ENCODE results near the gene TBC1D9.

TBC1D9 gene

GRCh38 chr4:140735317-140735716 is 20.9 kb downstream of the TBC1D9 start:
- no peak for TF ChIP-seq CTCF (IDR thresholded peaks at IDR 0.05)
- TF ChIP-seq ZFX (IDR thresholded peaks at IDR 0.05; ENCODE audit: borderline replicate concordance), result no peak
- H3K27ac ChIP-seq, result no peak overlapping the region

- TF ChIP-seq CTCF (IDR thresholded peaks at IDR 0.05) (no peak), ZFX (IDR thresholded peaks at IDR 0.05; ENCODE audit: borderline replicate concordance) (no peak)
- no peak overlapping the region for H3K27ac ChIP-seq
Measured at GRCh38 chr4:140732780-140733179, 23.4 kb downstream of the TBC1D9 start.

GRCh38 chr4:140729344-140730049 is 26.7 kb downstream of the TBC1D9 start:
- H3K27ac ChIP-seq, result no peak overlapping the region

GRCh38 chr4:140726776-140727500 is 29.2 kb downstream of the TBC1D9 start:
- peak overlapping the region; percentile 50 for H3K27ac ChIP-seq
- TF ChIP-seq CTCF (IDR thresholded peaks at IDR 0.05), result no peak
- no peak for TF ChIP-seq ZFX (IDR thresholded peaks at IDR 0.05; ENCODE audit: borderline replicate concordance)

More at GRCh38 chr4:140729344-140730049, 26.7 kb downstream of the TBC1D9 start:
- TF ChIP-seq ZFX (IDR thresholded peaks at IDR 0.05; ENCODE audit: borderline replicate concordance) (no peak), CTCF (IDR thresholded peaks at IDR 0.05) (no peak)

- TF ChIP-seq CTCF (IDR thresholded peaks at IDR 0.05), result no peak
- no peak for TF ChIP-seq ZFX (IDR thresholded peaks at IDR 0.05; ENCODE audit: borderline replicate concordance)
- no peak overlapping the region for H3K27ac ChIP-seq
Measured at GRCh38 chr4:140725556-140725955, 30.6 kb downstream of the TBC1D9 start.

- H3K27ac ChIP-seq, result no peak overlapping the region
- no peak for TF ChIP-seq ZFX (IDR thresholded peaks at IDR 0.05; ENCODE audit: borderline replicate concordance)
Measured at GRCh38 chr4:140724760-140725159, 31.4 kb downstream of the TBC1D9 start.

GRCh38 chr4:140720387-140721304 is 35.5 kb downstream of the TBC1D9 start:
- no peak overlapping the region for H3K27ac ChIP-seq
- TF ChIP-seq CTCF (IDR thresholded peaks at IDR 0.05) (no peak), ZFX (IDR thresholded peaks at IDR 0.05; ENCODE audit: borderline replicate concordance) (no peak)

Data from 22Rv1 (cell line).